Measurements from ENCODE around the gene IFNGR2.
"Not testable (repeated sequence)": the region's sequence is repeated elsewhere in the genome, so short reads cannot be mapped to it uniquely, and the experiment has no call there.

The IFNGR2 gene, protein sequence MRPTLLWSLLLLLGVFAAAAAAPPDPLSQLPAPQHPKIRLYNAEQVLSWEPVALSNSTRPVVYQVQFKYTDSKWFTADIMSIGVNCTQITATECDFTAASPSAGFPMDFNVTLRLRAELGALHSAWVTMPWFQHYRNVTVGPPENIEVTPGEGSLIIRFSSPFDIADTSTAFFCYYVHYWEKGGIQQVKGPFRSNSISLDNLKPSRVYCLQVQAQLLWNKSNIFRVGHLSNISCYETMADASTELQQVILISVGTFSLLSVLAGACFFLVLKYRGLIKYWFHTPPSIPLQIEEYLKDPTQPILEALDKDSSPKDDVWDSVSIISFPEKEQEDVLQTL

DNA sequence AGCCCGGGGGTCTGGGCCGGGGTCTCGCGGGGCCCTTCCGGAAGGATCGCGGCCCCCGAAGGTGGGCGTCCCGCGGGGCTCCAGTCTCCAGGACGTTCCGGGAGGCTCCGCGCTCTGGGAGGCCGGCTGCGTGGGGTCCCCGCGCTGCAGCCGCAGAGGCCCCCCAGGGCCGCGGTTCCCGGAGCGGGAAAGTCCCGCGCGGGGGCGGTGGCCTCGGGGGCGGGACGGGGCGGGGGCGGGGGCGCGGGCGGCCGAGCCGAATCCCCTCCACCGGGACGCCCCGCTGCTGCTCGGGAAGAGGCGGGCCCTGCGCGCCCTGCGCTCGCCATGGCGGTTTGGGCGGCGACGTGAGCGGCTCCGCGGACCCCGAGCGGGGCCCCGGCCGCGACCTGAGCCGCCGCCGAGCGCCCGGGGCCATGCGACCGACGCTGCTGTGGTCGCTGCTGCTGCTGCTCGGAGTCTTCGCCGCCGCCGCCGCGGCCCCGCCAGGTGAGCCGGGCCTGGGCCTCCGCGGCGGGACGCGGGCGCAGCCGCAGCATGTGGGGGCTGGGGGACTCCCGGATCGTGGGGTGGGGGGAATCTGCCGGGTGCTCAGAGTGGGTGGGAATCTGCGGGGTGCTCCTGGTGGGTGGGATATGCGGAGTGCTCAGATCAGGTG lies at the start of gene IFNGR2:
TSS of gene IFNGR2 (plus strand) at position 286 of the 658 bp plus-strand sequence. CDS start at position 417, 131 bp downstream.
- peak; percentile 78 for DNase-seq (ENCODE audit: low read depth, low spot score)

DNA sequence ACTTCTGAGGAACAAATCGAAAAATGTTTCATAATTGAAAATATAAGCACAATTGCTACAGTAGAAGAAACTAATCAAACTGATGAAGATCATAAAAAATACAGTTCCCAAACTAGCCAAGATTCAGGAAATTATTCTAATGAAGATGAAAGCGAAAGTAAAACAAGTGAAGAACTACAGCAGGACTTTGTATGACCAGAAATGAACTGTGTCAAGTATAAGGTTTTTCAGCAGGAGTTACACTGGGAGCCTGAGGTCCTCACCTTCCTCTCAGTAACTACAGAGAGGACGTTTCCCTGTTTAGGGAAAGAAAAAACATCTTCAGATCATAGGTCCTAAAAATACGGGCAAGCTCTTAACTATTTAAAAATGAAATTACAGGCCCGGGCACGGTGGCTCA lies 47.9 kb upstream of the IFNGR2 start:
- no peak for DNase-seq (ENCODE audit: low read depth, low spot score)

DNA sequence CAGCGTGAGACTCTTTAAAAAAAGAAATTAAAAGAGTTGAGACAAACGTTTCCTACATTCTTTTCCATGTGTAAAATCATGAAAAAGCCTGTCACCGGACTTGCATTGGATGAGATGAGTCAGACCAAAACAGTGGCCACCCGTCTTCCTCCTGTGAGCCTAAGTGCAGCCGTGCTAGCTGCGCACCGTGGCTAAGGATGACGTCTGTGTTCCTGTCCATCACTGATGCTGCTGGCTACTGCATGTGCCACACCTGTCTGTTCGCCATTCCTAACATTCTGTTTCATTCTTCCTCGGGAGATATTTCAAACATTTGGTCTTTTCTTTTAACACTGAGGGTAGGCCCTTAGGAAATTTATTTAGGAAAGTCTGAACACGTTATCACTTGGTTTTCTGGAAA lies 47.2 kb upstream of the IFNGR2 start:
- DNase-seq (ENCODE audit: low read depth, low spot score) = no peak

DNA sequence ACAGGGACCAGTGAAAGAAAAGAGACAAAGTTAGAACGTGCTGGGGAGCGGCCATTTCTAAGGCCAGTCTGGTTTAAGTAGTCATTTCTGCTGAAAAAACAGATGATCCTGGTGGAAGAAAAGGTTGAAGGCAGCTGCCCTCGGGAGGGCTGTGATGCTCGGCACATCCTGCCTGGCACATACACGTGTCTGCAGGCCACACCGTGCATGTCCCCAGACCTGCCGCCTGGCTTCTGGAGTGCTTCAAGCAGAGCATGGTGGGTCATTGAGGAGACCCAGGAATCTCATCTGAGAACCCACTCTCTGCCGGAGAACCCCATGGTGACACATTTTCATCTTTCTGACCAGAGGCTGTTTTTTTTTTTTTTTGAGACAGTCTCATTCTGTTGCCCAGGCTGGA lies 46.0 kb upstream of the IFNGR2 start:
- DNase-seq (ENCODE audit: low read depth, low spot score) = no peak

GRCh38 chr21:33359446-33359845 lies 43.8 kb upstream of the IFNGR2 start:
- no peak for DNase-seq (ENCODE audit: low read depth, low spot score)

DNA sequence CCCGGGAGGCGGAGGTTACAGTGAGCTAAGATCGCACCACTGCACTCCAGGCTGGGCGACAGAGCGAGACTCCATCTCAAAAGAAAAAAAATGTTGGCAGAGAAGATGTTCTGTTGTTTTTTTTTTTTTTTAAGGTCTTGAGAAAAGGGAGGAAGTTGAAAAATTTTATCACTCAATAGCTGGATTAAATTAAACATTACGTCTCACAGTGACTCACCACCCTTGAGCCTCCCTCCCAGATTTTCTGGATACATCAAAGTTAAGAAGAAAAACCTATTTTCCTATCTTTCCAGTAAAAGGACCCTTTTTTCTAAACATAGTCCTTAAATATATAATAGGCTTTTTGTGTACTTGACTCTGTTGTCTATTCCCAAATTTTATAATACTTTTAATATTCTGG lies 42.9 kb upstream of the IFNGR2 start:
- no peak for DNase-seq (ENCODE audit: low read depth, low spot score)

GRCh38 chr21:33360881-33361602 lies 42.2 kb upstream of the IFNGR2 start:
- DNase-seq (ENCODE audit: low read depth, low spot score) = peak; percentile 66

GRCh38 chr21:33362044-33362555 lies 41.1 kb upstream of the IFNGR2 start:
- no peak for DNase-seq (ENCODE audit: low read depth, low spot score)

- DNase-seq (ENCODE audit: low read depth, low spot score) = not testable (repeated sequence)
Observed at GRCh38 chr21:33363911-33364609, 39.2 kb upstream of the IFNGR2 start.

GRCh38 chr21:33364830-33365229 lies 38.4 kb upstream of the IFNGR2 start:
- DNase-seq (ENCODE audit: low read depth, low spot score) = no peak

DNA sequence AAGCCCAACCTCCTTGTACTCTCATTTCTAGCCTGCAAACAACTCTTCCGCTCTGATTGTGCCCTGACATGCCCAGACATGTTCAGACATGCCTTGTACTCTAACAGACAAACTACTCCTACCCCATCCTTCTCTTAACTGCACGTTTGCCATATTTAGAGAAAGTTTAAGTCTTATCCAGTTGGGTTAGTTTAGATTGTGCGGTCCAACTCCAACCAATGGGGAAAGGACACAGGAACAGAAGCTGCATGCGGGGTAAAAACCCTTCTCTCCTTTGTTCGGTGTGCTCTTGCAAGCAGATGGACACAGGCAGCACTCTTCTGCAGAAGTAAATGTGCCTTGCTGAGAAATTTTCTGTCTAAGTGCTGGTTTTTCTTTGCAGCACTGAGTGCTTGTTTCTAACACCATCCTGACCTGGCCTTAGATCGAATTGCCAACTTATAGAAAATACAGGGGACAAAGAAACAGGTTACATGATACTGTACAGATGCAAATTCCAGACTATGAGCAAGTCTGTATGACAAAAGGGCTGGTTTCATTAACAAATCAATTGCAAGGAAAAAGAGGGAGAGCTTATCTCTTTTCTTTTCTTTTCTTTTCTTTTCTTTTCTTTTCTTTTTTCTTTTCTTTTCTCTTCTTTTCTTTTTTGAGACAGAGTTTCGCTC lies 35.8 kb upstream of the IFNGR2 start:
- no peak for DNase-seq (ENCODE audit: low read depth, low spot score)

DNA sequence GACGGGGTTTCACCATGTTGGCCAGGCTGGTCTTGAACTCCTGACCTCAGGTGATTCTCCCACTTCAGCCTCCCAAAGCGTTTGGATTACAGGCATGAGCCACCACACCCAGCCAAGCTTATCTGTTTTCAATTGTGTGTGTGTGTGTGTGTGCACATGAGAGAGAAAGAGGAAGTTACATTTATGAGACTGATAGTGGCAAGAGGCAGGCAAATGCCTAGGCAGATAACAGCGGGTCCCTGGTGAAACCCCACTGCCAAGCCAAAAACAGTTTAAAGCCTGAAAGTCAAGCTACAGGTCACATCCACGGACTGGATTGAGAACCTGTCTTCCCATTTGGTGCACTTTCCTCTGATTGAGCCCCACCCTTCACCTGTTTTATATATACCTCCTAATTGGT lies 35.1 kb upstream of the IFNGR2 start:
- DNase-seq (ENCODE audit: low read depth, low spot score) = no peak

DNA sequence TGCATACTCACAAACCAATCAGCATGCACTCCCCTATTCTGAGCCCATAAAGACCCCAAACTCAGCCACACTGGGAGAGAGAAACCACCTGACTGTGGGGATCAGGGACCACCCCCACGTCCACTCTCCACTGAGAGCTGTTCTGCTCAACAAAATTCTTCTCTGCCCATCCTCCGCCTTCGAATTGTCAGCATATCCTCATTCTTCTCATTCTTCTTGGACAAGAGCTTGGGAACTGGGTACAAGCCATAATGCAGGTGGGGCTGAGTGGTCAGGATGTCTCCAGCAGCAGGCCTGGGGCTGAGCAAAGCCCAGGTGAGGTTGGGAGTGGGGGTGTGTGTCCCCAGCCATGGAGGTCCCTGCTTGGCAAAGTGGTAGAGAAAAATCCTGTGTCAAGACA lies 34.6 kb upstream of the IFNGR2 start:
- DNase-seq (ENCODE audit: low read depth, low spot score) = no peak

DNA sequence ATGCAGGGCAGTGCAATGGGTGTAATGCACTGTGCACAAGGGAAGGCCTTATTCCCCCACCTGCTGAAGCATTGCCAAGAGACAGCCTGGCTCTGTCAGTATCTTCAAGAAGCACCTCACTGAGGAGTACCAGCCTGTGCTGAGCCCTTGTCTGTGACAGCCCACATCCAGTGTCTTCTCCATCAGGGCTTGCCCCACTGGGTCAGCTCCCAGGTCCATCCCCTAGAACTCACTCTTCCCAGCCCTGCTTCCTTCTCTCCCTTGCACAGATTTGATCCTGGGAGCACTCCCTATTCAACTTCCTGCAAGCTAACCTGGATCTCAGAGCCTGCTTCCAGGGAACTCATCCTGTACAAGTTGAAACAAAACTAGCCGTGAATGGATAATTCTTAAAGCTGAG lies 33.6 kb upstream of the IFNGR2 start:
- DNase-seq (ENCODE audit: low read depth, low spot score) = no peak

- no peak for DNase-seq (ENCODE audit: low read depth, low spot score)
Observed at GRCh38 chr21:33370305-33370704, 32.9 kb upstream of the IFNGR2 start.

DNA sequence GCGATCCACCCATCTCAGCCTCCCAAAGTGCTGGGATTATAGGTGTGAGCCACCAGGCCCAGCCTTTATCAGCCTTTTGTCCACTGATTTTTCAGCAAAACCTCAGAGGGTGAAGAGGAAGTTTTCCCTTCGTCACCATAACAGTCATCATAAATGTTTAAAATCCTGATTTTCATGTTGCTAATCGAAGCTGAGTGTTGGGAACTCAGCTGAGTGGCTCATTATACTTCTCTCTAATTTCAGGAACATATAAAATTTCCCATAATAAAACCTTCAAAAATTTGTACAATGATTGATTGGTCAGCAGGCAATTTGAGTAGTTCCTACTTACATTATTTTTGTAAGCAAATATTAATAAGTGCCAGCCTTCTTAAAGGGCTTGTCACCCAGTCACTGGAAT lies 31.8 kb upstream of the IFNGR2 start:
- DNase-seq (ENCODE audit: low read depth, low spot score) = no peak

DNA sequence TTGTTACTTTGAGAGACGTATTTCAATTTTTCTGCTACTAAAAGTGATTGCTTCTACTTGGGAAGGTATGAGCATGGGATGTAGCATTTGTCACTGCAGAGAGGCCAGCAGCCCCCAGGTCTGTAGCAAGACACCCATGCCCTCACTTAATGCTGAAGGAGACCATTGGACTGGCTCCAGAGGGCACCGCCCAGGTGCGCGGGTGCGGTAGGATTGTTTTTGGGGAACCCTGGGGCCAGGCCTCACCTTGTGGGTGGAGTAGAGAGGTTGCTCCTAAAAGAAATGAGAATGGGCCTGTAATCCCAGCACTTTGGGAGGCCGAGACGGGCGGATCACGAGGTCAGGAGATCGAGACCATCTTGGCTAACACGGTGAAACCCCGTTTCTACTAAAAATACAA lies 30.6 kb upstream of the IFNGR2 start:
- DNase-seq (ENCODE audit: low read depth, low spot score) = no peak

GRCh38 chr21:33373451-33373850 lies 29.8 kb upstream of the IFNGR2 start:
- no peak for DNase-seq (ENCODE audit: low read depth, low spot score)

GRCh38 chr21:33374080-33374449 lies 29.1 kb upstream of the IFNGR2 start:
- no peak for DNase-seq (ENCODE audit: low read depth, low spot score)

DNA sequence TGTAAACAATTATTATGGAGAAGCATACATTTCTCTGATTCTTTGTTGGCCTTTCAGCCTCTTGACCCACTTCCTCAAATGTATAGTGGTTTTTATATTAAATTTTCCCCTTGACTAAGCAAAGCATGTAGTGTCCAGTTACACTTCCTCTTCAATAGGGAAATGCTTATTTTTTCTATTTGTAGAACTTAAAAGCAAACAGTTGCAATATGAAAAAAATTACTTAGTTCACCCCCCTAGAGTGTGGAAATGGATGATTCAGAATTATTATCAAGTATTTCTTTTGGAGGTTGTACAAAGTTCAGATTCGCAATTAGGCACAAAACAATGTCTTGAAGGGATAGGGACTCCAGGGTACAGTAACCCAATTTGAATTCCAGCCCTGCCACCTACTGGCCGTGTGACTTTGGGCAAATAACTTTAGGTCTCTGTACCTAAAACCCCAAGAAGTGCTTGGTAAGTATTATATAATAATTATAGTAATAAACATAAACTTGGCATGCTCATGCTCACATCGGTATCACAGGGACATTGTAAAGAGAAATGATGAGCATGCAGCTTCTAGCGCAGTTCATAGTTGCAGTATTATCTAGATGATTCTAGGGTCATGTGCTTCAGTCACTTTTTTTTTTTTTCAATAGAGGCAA lies 28.6 kb upstream of the IFNGR2 start:
- DNase-seq (ENCODE audit: low read depth, low spot score) = peak; percentile 61

- DNase-seq (ENCODE audit: low read depth, low spot score) = no peak
Observed at GRCh38 chr21:33375101-33375644, 28.0 kb upstream of the IFNGR2 start.
